Ishikawa (cell line): Measurements from ENCODE around the gene SPPL2A.

Experiments
- CEBPB ChIP-seq: IDR thresholded peaks from 2 replicates; pipeline ENCODE4 v1.6.1; 2012
- CREB1 ChIP-seq: IDR thresholded peaks from 2 replicates; pipeline ENCODE4 v1.6.1; 2012; ENCODE audit warnings: low read depth
- EGR1 ChIP-seq: IDR thresholded peaks from 2 replicates; pipeline ENCODE4 v1.6.1; 2012
- EP300 ChIP-seq: IDR thresholded peaks from 2 replicates; pipeline ENCODE4 v1.6.1; 2012; ENCODE audit warnings: borderline replicate concordance
- FOXM1 ChIP-seq: IDR thresholded peaks from 2 replicates; pipeline ENCODE4 v1.6.1; 2012; ENCODE audit warnings: low read depth, borderline replicate concordance
- MAX ChIP-seq: IDR thresholded peaks from 2 replicates; pipeline ENCODE4 v1.6.1; 2012
- NFIC ChIP-seq: IDR thresholded peaks from 2 replicates; pipeline ENCODE4 v1.6.1; 2012
- RAD21 ChIP-seq: IDR thresholded peaks from 2 replicates; pipeline ENCODE4 v1.6.1; 2012; ENCODE audit warnings: low read depth
- REST ChIP-seq: IDR thresholded peaks from 2 replicates; pipeline ENCODE4 v1.6.1; 2012; ENCODE audit warnings: low read depth, mild to moderate bottlenecking
- TAF1 ChIP-seq: IDR thresholded peaks from 2 replicates; pipeline ENCODE4 v1.6.1; 2012; ENCODE audit warnings: low read depth, mild to moderate bottlenecking
- TCF12 ChIP-seq: IDR thresholded peaks from 2 replicates; pipeline ENCODE4 v1.6.1; 2012; ENCODE audit warnings: low read depth
- TEAD4 ChIP-seq: IDR thresholded peaks from 2 replicates; pipeline ENCODE4 v1.6.1; 2012
- USF1 ChIP-seq: IDR thresholded peaks from 2 replicates; pipeline ENCODE4 v1.6.1; 2012
- YY1 ChIP-seq: IDR thresholded peaks from 2 replicates; pipeline ENCODE4 v1.6.1; 2012; ENCODE audit warnings: low read depth
- ZBTB7A ChIP-seq: IDR thresholded peaks from 2 replicates; pipeline ENCODE4 v1.6.1; 2012; ENCODE audit warnings: low read depth

Gene SPPL2A

GRCh38 chr15:50740955-50741354 lies 24.6 kb downstream of the SPPL2A start:
- TF ChIP-seq TEAD4, result no peak
- TF ChIP-seq TAF1, result no peak
- TF ChIP-seq ZBTB7A, result no peak
- no peak for TF ChIP-seq CEBPB
- TF ChIP-seq YY1, result no peak

- TF ChIP-seq YY1 (no peak), NFIC (no peak), EP300 (no peak)
Measured at GRCh38 chr15:50736823-50737222, 28.7 kb downstream of the SPPL2A start.

- TF ChIP-seq MAX, result no peak
- TF ChIP-seq TAF1, result no peak
Measured at GRCh38 chr15:50735156-50735555, 30.4 kb downstream of the SPPL2A start.

GRCh38 chr15:50726315-50726714 lies 39.2 kb downstream of the SPPL2A start:
- TF ChIP-seq CREB1 (no peak), REST (no peak), EP300 (no peak), MAX (no peak), USF1 (no peak), CEBPB (no peak), TCF12 (no peak), TEAD4 (no peak), NFIC (no peak), ZBTB7A (no peak), FOXM1 (no peak), YY1 (no peak)

- TF ChIP-seq REST, result no peak
- no peak for TF ChIP-seq FOXM1
- no peak for TF ChIP-seq CEBPB
- no peak for TF ChIP-seq ZBTB7A
- no peak for TF ChIP-seq TEAD4
- TF ChIP-seq RAD21, result no peak
- no peak for TF ChIP-seq YY1
- TF ChIP-seq USF1, result no peak
- TF ChIP-seq TAF1, result no peak
- TF ChIP-seq MAX, result no peak
- no peak for TF ChIP-seq EGR1
- TF ChIP-seq CREB1, result no peak
Measured at GRCh38 chr15:50718700-50719125, 46.8 kb downstream of the SPPL2A start.

GRCh38 chr15:50712018-50712417 lies 53.5 kb downstream of the SPPL2A start:
- no peak for TF ChIP-seq RAD21
- TF ChIP-seq FOXM1, result no peak
- TF ChIP-seq USF1, result no peak
- TF ChIP-seq EP300, result no peak
- no peak for TF ChIP-seq EGR1
- no peak for TF ChIP-seq REST
- TF ChIP-seq TEAD4, result no peak
- TF ChIP-seq TAF1, result no peak
- TF ChIP-seq MAX, result no peak
- no peak for TF ChIP-seq TCF12
- no peak for TF ChIP-seq CEBPB
- no peak for TF ChIP-seq CREB1
- TF ChIP-seq NFIC, result no peak
- no peak for TF ChIP-seq ZBTB7A
- no peak for TF ChIP-seq YY1
